NCI-H2227 (cell line): ENCODE results near the gene RABGAP1L.
A peak's percentile ranks its signal among the peaks of the same experiment; 100 is the strongest.

ENCODE experiments used
- DNase-seq: peaks from one replicate; lab custom pipeline; 2025; ENCODE audit not compliant: unreplicated experiment; lab: John Stamatoyannopoulos, UW

Gene RABGAP1L

DNA sequence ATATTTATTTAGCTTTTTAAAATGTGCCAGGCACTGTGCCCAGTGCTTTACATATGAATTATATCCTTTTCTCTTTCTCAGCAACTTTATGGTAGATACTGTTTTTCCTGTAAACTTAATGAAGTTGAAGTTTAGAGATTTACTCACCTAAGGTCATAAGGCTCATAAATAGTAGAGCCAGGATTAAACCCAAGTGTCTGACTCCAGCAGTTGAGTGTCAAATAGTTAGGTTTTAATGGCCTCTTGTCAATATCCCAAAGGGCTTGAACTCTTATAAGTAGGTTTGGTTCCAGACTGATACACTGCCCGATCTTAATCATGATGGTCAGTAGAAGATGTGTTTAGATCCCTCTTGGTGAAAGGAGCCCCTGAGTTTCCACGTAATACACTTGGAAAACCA, 37.8 kb downstream of the RABGAP1L start:
- DNase-seq = no peak

GRCh38 chr1:174197547-174197946, 38.2 kb downstream of the RABGAP1L start:
- DNase-seq = no peak

- no peak for DNase-seq
Observed at GRCh38 chr1:174198202-174198601, 38.9 kb downstream of the RABGAP1L start.

DNA sequence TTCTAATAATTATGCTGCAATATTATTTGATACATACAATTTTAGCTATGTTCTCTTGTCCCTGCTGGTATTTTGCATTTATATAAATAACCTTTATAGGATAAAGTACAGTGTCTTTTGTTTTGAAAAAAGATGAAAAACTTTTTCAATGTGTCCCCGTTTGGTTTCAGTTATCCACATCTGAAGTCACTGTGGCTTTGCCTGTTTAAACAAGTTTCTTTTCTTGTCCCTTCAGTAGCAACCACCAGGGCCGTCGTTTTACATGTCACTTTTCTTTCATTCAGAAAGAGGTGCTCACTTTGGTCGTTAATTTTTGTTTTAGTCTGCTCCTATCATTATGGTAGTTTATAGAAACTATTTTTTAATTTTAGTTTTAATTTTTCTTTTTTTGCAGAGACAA, 41.4 kb downstream of the RABGAP1L start:
- no peak for DNase-seq

- no peak for DNase-seq
Observed at GRCh38 chr1:174204697-174205308, 45.5 kb downstream of the RABGAP1L start.

DNA sequence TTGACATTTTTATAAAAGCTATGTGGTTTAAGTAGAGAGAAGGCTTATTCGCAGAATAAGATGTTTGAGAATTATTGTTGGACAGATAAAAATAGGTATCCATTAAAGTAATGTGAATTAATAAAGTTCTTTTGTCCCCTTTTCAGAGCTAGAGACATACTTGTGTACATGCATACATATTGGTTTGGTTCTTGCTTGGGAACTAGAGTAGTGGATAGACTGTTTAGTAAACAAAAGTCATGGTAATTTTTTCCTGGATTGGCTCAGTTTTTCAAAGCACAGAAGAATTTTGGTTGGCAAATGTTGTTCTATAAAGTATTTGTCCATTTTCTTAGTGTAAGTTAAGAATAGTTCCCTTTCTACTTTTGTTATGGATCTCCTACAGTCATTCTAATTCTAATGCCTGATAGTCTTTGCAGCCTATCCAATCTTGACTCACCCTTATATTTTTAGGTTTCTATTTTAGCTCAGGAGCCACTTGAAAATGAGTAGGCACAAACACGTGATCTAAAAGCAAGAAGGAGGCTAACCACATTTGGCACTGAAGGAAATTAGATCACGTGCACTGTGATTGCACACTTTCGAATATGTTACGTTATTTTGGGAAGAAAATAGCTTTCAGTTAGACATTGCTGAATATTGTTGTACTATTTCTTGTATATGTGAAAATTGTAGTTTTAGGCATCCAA, 47.0 kb downstream of the RABGAP1L start:
- no peak for DNase-seq

GRCh38 chr1:174209347-174210187, 50.2 kb downstream of the RABGAP1L start:
- DNase-seq = no peak

DNA sequence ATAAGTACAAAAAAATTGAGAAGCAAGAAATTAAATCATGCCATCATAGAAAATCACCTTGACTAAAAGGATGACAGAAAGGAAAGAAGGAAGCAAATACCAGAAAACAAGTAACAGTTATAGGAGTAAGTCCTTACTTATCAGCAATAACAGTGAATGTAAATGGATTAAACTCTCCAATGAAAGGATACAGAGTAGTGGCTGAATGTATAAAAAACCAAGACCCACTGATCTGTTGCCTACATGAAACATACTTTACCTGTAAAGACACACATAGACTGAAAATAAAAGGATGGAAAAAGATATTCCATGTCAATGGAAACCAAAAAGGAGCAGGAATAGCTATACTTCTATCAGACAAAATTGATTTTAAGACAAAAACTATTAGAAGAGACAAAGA, 52.2 kb downstream of the RABGAP1L start:
- DNase-seq = no peak

DNA sequence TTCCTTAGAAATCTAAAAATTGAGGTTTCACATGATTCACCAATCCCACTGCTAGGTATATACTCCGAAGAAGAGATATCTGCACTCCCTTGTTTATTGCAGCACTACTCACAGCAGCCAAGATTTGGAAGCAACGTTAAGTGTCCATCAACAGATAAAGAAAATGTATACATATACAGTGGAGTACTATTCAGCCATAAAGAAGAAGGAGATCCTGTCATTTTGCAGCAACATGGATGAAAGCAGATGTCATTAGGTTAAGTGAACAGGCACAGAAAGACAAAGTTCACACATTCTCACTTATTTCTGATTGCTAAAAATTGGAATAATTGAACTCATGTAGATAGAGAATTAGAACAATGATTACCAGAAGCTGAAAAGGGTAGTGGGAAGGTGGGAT, 56.4 kb downstream of the RABGAP1L start:
- no peak for DNase-seq

- DNase-seq = no peak
Observed at GRCh38 chr1:174217248-174217647, 57.9 kb downstream of the RABGAP1L start.

- peak; percentile 27 for DNase-seq
Observed at GRCh38 chr1:174217787-174218574, 58.7 kb downstream of the RABGAP1L start.

DNA sequence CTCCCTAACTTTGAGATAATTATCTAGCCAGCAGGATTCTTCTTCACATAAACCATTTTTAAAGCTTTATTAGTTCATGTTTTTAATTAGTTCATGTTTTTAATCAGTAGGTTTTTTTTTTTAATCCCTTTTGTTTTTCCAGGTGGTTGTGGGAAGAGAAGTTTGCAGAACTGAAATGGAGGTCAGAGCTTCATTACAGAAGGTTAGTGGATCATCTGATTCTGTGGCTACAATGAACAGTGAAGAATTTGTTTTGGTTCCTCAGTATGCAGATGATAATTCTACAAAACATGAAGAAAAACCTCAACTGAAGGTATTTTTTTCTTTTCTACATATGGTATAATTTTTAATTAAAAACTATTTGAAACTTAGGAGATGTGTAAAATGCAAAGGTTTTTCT, 59.7 kb downstream of the RABGAP1L start:
- no peak for DNase-seq

- no peak for DNase-seq
Observed at GRCh38 chr1:174219606-174220370, 60.5 kb downstream of the RABGAP1L start.

GRCh38 chr1:174221681-174222080, 62.4 kb downstream of the RABGAP1L start:
- DNase-seq = no peak

GRCh38 chr1:174222166-174222949, 63.0 kb downstream of the RABGAP1L start:
- DNase-seq = no peak

GRCh38 chr1:174224641-174225040, 65.3 kb downstream of the RABGAP1L start:
- DNase-seq = no peak

GRCh38 chr1:174225499-174226204, 66.3 kb downstream of the RABGAP1L start:
- no peak for DNase-seq

DNA sequence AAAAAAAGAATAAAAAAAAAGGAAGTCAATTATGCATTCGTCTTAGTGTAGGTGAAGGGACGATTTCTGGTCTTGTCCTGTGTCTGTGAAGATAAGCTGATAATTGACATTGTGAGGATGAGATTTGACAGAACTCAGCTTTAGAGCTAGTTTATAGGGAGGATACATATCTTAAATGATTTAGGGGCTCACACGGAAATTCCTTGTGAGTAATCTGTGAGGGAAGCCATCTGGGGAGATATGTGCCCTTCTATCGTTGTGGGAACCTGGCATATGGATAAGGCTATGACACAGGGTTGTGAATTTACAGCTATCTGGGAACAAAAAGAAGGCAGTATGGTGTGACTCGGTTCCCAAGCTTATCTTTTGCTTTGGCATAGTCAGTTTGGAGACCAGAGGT, 71.1 kb downstream of the RABGAP1L start:
- DNase-seq = no peak

DNA sequence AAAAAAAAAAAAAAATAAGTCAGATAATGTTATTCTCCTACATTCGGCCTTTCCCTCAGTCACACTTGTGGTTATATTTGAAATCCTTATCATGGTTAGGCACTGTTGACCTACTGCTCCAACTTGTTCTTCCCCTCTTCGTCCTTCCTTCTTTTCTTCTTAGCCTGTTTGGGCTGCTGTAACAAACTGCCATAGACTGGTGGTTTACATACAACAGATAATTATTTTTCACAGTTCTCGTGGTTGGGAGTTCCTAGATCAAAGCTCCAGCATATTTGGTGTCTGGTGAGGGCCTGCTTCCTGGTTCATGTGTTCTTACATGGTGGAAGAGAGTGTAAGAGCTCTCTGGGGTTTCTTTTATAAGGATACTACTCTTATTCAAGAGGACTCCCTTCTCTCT, 73.4 kb downstream of the RABGAP1L start:
- no peak for DNase-seq
